ENCODE results near the gene CFAP47. TPM values are rescaled to one million over a fixed set of nuclear protein-coding genes. Genes with fewer than 3 reads are reported as not detected.

The CFAP47 gene
- total RNA-seq, 4 donors from 2014 or later = under 0.01 to 9.3 (median 0.34) TPM

GRCh38 chrX:36422368-36422767 is 502.8 kb downstream of the CFAP47 start:
- H3K36me3 ChIP-seq = no peaks in the 10 kb centered on the region
- H3K27me3 ChIP-seq = no peaks in the 10 kb centered on the region
- no peak for DNase-seq
- no peak overlapping the region for H3K27ac ChIP-seq
- TF ChIP-seq POLR2A (IDR thresholded peaks at IDR 0.05) (no peak), CTCF (IDR thresholded peaks at IDR 0.05) (no peak)
- H3K4me1 ChIP-seq = no peaks in the 10 kb centered on the region
- intact Hi-C loops (cut with DNase I; ENCODE audit: low total_unique reads) = no loop called here
- H3K9me3 ChIP-seq = no peaks in the 10 kb centered on the region
- H3K4me3 ChIP-seq = no peak overlapping the region

GRCh38 chrX:36431819-36432218 is 512.3 kb downstream of the CFAP47 start:
- Histone ChIP-seq H3K27me3 (no peaks in the 10 kb centered on the region), H3K9me3 (no peaks in the 10 kb centered on the region), H3K4me3 (no peak overlapping the region), H3K4me1 (no peaks in the 10 kb centered on the region), H3K27ac (no peak overlapping the region), H3K36me3 (no peaks in the 10 kb centered on the region)
- TF ChIP-seq POLR2A (IDR thresholded peaks at IDR 0.05) (no peak), CTCF (IDR thresholded peaks at IDR 0.05) (no peak)
- intact Hi-C loops (cut with DNase I; ENCODE audit: low total_unique reads) = no loop called here
- DNase-seq = no peak

GRCh38 chrX:36434522-36434921 is 515.0 kb downstream of the CFAP47 start:
- no peak overlapping the region for H3K4me3 ChIP-seq
- H3K36me3 ChIP-seq = no peaks in the 10 kb centered on the region
- H3K27ac ChIP-seq = no peak overlapping the region
- no peaks in the 10 kb centered on the region for H3K9me3 ChIP-seq
- intact Hi-C loops (cut with DNase I; ENCODE audit: low total_unique reads) = no loop called here
- H3K27me3 ChIP-seq = no peaks in the 10 kb centered on the region
- no peak for TF ChIP-seq CTCF (IDR thresholded peaks at IDR 0.05)
- no peak for TF ChIP-seq POLR2A (IDR thresholded peaks at IDR 0.05)
- no peaks in the 10 kb centered on the region for H3K4me1 ChIP-seq
- no peak for DNase-seq

Small RNAs within 50 kb of the gene (small RNA-seq; reads per million reads assigned to genes)
- not detected for gene RNU6-641P

Other genes starting within 250 kb of the CFAP47 start
- gene MAGEB16, start 121.4 kb upstream of the CFAP47 start, total RNA-seq = not detected